Activated naive CD4-positive, alpha-beta T cell treated with anti-CD3 and anti-CD28 coated beads, Interleukin-2, amount 10 ng/mL, durations not matched to agents 7 days and 5 days (primary cell): ENCODE results near the gene PLPPR3.
"Not testable (repeated sequence)": the region's sequence is repeated elsewhere in the genome, so short reads cannot be mapped to it uniquely, and the experiment has no call there.

ENCODE experiments used
- CTCF ChIA-PET: fragments of 350-600 bp; sonication (Branson Sonifier 250); formaldehyde crosslinking; loops from one replicate; lab custom pipeline; 2021; ENCODE audit warnings: antibody characterized with exemption; lab: Charles Lee
- DNase-seq: peaks from one replicate; pipeline ENCODE4 v3.0.0-alpha.2; 2020
- H3K27ac Mint-ChIP-seq: one replicate; pipeline ENCODE4 v1.8.0; 2021; ENCODE audit warnings: mild to moderate bottlenecking, moderate library complexity, mixed read lengths
- H3K27me3 Mint-ChIP-seq: one replicate; pipeline ENCODE4 v1.8.0; 2021; ENCODE audit warnings: mild to moderate bottlenecking, mixed read lengths
- H3K36me3 Mint-ChIP-seq: one replicate; pipeline ENCODE4 v1.8.0; 2021; ENCODE audit warnings: mixed read lengths
- H3K4me1 Mint-ChIP-seq: one replicate; pipeline ENCODE4 v1.8.0; 2021; ENCODE audit warnings: mixed read lengths
- H3K4me3 Mint-ChIP-seq: one replicate; pipeline ENCODE4 v1.8.0; 2021; ENCODE audit warnings: mild to moderate bottlenecking, moderate library complexity, mixed read lengths
- H3K9me3 Mint-ChIP-seq: one replicate; pipeline ENCODE4 v1.8.0; 2021; ENCODE audit warnings: mixed read lengths

Gene PLPPR3

DNA sequence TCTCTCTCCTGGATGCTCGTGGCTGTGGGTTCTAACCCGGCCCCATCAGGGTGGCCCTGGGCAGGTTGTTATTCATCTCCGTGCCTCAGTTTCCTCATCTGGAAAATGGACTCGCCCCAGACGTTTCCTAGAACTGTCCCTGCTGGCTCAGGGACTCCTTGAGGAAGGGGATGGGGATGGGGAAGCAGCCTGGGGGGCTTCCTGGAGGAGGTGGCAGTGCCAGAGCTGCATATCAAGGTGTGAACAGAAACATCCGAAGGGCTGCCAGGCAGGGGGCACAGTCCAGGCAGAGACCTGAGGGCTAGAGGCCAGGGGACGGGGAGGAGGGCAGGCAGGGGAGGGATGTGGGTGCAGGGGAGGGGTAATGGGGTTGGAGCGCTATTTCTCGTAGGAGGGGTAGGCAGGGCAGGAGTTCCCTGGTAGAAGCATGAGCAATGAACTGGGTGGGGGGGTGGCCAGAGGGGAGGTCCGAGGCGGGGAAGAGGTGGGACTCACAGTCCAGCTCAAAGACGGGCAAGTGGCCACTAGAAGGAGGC, 26.7 kb upstream of the PLPPR3 start:
- no peak overlapping the region for H3K4me3 Mint-ChIP-seq
- no peak overlapping the region for H3K27ac Mint-ChIP-seq
- H3K4me1 Mint-ChIP-seq = peaks cover 3% of the 10 kb centered on the region
- CTCF ChIA-PET = interaction anchor here (1.3 kb wide), 1 partner anchor 152 kb away, joined by 3 read pairs; no protein-coding TSS in a partner anchor
- DNase-seq = no peak
- H3K36me3 Mint-ChIP-seq = no peaks in the 10 kb centered on the region
- H3K27me3 Mint-ChIP-seq = peaks cover 100% of the 10 kb centered on the region
- no peaks in the 10 kb centered on the region for H3K9me3 Mint-ChIP-seq

DNA sequence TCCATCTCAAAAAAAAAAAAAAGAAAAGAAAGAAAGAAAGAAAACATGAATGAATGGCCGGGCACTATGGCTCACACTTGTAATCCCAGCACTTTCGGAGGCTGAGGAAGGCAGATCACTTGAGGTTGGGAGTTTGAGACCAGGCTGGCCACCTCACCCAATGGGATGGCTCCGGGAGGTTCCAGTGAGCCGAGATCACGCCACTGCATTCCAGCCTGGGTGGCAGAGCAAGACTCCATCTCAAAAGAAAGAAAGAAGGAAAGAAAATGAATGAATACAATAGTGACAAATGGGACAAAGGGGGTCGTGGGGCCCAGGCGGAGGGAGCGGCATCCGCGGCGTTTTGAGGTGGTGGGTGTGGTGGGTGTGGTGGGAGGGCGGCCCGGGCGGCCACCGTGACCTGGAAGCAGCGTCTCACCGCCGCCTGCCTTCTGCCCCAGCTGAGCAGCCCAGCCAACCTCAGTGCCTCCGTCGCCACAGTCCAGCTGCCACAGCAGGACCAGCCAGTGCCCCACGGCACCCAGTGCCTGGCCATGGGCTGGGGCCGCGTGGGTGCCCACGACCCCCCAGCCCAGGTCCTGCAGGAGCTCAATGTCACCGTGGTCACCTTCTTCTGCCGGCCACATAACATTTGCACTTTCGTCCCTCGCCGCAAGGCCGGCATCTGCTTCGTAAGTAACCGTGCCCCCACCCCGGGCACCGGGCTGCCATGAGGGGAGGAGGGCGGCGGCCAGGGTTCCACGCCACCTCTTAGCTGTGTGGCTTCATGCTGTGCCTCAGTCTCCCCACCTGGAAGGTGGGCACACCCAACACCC, 24.2 kb upstream of the PLPPR3 start:
- Mint-ChIP-seq H3K9me3 (no peaks in the 10 kb centered on the region), H3K4me3 (no peak overlapping the region), H3K27ac (no peak overlapping the region), H3K27me3 (peaks cover 100% of the 10 kb centered on the region), H3K36me3 (no peaks in the 10 kb centered on the region), H3K4me1 (peaks cover 3% of the 10 kb centered on the region)
- no peak for DNase-seq
- CTCF ChIA-PET = no interaction called here

DNA sequence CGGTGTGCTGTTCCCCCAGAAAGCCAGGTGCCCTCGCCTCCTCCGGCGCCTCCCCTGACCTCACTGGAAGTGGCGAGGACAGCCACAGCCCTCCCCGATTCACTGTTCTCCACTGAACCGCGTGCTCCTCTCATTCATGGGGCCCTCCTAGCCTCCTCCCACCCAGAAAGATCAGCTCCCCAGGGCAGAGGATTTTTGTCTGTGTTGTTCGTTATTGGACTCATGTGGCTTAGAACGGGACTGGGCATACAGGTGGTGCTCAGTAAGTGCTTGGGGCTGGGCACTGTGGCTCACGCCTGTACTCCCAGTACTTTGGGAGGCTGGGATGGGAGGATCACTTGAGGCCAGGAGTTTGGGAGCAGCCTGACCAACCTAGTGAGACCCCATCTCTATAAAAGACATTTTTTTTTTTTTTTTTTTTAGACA, 22.8 kb upstream of the PLPPR3 start:
- Mint-ChIP-seq H3K27ac (no peak overlapping the region), H3K4me1 (peaks cover 3% of the 10 kb centered on the region), H3K4me3 (no peak overlapping the region), H3K27me3 (peaks cover 92% of the 10 kb centered on the region), H3K9me3 (no peaks in the 10 kb centered on the region), H3K36me3 (no peaks in the 10 kb centered on the region)
- no peak for DNase-seq
- CTCF ChIA-PET = no interaction called here

DNA sequence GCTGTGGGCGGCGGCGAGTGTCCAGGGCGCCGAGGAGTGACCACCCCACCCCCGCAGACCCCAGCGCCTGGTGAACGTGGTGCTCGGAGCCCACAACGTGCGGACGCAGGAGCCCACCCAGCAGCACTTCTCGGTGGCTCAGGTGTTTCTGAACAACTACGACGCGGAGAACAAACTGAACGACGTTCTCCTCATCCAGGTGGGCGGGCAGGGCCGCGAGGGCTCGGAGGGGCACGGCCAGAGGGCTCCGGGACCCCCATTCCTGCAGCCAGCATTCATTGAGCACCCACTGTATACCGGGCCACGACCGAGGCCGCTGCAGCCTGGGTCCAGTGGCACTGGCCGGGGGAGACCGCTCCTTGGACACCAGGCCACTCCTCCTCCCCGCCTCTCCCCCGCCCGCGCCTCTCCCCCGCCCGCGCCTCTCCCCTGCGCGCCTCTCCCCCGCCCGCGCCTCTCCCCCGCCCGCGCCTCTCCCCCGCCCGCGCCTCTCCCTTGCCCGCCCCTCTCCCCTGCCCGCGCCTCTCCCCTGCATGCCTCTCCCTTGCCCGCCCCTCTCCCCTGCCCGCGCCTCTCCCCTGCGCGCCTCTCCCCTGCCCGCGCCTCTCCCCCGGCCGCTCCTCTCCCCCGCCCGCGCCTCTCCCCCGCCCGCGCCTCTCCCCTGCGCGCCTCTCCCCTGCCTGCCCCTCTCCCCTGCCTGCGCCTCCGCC, 22.2 kb upstream of the PLPPR3 start:
- Mint-ChIP-seq H3K4me3 (no peak overlapping the region), H3K36me3 (no peaks in the 10 kb centered on the region), H3K27ac (no peak overlapping the region), H3K27me3 (peaks cover 88% of the 10 kb centered on the region), H3K9me3 (no peaks in the 10 kb centered on the region), H3K4me1 (peaks cover 3% of the 10 kb centered on the region)
- DNase-seq = no peak
- CTCF ChIA-PET = no interaction called here

DNA sequence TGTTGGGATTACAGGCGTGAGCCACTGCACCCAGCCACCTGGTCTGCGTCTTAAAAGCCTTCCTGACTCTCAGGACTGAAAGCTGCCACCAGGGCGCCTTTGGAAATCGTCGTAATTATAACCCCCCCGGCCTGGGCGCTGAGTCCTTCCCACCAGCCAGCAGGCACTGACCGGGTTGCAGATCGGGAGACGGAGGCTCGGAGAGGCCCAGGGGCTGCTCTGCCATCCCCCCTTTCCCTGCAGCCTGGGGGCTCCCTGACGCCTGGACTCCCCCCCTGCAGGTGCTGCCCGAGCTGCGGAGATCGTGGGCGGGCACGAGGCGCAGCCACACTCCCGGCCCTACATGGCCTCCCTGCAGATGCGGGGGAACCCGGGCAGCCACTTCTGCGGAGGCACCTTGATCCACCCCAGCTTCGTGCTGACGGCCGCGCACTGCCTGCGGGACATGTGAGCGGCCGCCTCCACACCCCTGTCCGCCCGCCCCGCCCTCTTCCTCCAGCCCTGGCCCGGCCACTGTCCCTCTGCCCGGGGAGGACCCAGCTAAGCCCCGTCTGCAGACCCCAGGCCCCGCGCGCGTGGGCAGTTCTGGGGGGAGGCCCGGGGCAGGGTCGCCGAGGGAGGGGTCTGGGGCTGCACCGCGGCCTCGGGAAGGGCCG, 21.6 kb upstream of the PLPPR3 start:
- DNase-seq = no peak
- Mint-ChIP-seq H3K9me3 (no peaks in the 10 kb centered on the region), H3K4me3 (no peak overlapping the region), H3K27ac (no peak overlapping the region), H3K36me3 (no peaks in the 10 kb centered on the region), H3K4me1 (peaks cover 3% of the 10 kb centered on the region), H3K27me3 (peaks cover 81% of the 10 kb centered on the region)
- CTCF ChIA-PET = interaction anchor here (0.7 kb wide), 1 partner anchor 20 kb away, joined by 3 read pairs; no protein-coding TSS in a partner anchor

DNA sequence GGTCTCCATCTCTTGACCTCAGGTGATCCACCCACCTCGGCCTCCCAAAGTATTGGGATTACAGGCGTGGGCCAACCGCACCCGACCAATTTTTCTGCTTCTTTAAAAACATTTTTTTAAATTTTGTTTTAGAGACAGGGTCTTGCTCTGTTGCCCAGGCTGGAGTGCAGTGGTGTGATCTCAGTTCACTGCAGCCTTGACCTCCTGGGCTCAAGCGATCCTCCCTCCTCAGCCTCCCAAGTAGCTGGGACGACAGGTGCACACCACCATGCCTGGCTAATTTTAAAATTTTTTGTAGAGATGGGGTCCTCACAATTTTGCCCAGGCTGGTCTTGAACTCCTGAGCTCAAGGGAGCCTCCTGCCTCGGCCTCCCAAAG, 21.0 kb upstream of the PLPPR3 start:
- CTCF ChIA-PET = interaction anchor here (0.7 kb wide), 1 partner anchor 21 kb away, joined by 3 read pairs; no protein-coding TSS in a partner anchor
- not testable (repeated sequence) for H3K4me3 Mint-ChIP-seq, H3K4me1 Mint-ChIP-seq, H3K36me3 Mint-ChIP-seq, DNase-seq, H3K9me3 Mint-ChIP-seq, H3K27ac Mint-ChIP-seq
- H3K27me3 Mint-ChIP-seq = peaks cover 76% of the 10 kb centered on the region

DNA sequence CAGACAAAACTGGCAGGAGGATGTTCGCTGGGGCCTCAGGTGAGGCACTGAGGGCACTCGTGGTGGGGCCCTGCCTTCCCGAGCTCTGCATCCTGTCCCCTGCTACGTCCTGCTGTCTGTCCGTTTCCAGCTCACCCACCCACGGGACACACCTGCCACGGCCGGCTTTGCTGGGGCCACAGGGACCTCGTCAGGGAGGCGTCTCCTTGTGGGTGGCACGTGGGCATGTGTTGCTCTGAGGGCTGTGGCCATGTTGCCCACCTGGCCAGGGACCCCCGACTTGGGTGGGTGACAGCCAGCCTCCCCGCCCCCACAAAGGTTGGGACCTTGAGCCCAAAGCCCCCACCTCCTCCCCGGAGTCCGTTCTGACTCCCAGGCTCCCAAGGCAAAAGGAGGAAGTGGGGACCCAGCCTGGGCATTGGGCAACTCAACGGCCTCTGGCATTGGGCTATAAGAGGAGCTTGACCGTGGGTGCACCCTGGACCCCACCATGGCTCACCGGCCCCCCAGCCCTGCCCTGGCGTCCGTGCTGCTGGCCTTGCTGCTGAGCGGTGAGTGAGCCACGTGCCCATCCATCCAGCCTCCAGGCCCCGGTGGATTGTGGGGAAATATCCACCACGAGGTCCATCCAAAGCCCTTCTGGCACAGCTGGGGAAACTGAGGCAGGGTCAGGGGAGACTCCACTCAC, 18.9 kb upstream of the PLPPR3 start, which contains the start of gene PRTN3:
TSS of gene PRTN3 (plus strand) at position 481 of the 688 bp plus-strand sequence. CDS start at position 491, 10 bp downstream.
- no peaks in the 10 kb centered on the region for H3K36me3 Mint-ChIP-seq
- CTCF ChIA-PET = interaction anchor here (1.0 kb wide), 1 partner anchor 23 kb away, joined by 4 read pairs; no protein-coding TSS in a partner anchor
- H3K4me1 Mint-ChIP-seq = peaks cover 3% of the 10 kb centered on the region
- DNase-seq = no peak
- no peak within 1 kb of the TSS for H3K4me3 Mint-ChIP-seq
- H3K27ac Mint-ChIP-seq = no peak within 1 kb of the TSS
- H3K27me3 Mint-ChIP-seq = peaks cover 72% of the 10 kb centered on the region
- H3K9me3 Mint-ChIP-seq = no peaks in the 10 kb centered on the region

DNA sequence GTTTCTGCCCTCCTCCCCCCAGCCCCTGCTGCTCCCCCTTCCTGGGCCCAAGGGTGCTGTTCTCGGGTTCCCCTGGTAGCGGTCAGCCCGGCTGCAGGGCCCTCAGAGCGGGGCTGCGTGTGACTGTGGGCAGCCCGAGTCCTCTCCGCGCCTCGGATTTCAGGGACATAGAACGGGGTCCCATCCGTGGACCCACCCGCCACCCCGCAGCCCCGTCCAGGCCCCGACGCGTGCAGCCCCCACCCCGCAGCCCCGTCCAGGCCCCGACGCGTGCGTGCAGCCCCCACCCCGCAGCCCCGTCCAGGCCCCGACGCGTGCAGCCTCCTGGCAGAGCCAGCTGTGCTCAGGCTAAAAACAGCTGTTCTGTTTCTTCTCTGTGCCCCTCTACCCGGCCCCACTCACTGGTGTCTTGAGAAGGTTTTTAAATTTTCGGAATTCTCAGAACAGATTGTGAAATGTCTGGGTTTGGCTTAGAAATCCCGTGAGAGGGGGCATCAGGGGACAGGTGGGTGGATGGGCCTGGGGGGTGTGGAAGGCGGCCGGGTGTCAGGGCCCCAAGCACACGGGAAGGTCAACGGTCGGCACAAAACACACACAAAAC, 13.6 kb upstream of the PLPPR3 start:
- peaks cover 44% of the 10 kb centered on the region for H3K27me3 Mint-ChIP-seq
- no peaks in the 10 kb centered on the region for H3K36me3 Mint-ChIP-seq
- CTCF ChIA-PET = no interaction called here
- no peaks in the 10 kb centered on the region for H3K9me3 Mint-ChIP-seq
- no peak overlapping the region for H3K27ac Mint-ChIP-seq
- H3K4me1 Mint-ChIP-seq = no peaks in the 10 kb centered on the region
- DNase-seq = no peak
- H3K4me3 Mint-ChIP-seq = no peak overlapping the region

DNA sequence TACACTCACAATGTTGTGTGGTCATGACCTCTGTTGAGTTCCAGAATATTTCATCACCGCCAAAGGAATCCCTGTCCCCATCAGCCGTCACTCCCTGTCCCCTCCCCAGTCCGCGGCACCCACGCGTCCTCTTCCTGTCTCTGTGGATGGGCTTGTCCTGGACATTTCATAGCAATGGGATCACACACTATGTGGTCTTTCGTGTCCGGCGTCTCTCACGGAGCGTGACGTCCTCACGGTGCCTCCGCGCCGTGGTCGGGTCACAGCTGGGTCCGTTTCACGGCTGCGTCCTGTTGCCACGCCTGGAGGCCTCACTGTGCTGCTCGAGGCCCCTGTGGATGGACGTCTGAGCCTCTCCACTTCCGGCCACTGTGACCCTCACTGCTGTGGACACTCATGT, 12.5 kb upstream of the PLPPR3 start:
- H3K36me3 Mint-ChIP-seq = no peaks in the 10 kb centered on the region
- no peak overlapping the region for H3K27ac Mint-ChIP-seq
- CTCF ChIA-PET = no interaction called here
- H3K27me3 Mint-ChIP-seq = peaks cover 43% of the 10 kb centered on the region
- no peaks in the 10 kb centered on the region for H3K4me1 Mint-ChIP-seq
- H3K9me3 Mint-ChIP-seq = no peaks in the 10 kb centered on the region
- DNase-seq = no peak
- no peak overlapping the region for H3K4me3 Mint-ChIP-seq

DNA sequence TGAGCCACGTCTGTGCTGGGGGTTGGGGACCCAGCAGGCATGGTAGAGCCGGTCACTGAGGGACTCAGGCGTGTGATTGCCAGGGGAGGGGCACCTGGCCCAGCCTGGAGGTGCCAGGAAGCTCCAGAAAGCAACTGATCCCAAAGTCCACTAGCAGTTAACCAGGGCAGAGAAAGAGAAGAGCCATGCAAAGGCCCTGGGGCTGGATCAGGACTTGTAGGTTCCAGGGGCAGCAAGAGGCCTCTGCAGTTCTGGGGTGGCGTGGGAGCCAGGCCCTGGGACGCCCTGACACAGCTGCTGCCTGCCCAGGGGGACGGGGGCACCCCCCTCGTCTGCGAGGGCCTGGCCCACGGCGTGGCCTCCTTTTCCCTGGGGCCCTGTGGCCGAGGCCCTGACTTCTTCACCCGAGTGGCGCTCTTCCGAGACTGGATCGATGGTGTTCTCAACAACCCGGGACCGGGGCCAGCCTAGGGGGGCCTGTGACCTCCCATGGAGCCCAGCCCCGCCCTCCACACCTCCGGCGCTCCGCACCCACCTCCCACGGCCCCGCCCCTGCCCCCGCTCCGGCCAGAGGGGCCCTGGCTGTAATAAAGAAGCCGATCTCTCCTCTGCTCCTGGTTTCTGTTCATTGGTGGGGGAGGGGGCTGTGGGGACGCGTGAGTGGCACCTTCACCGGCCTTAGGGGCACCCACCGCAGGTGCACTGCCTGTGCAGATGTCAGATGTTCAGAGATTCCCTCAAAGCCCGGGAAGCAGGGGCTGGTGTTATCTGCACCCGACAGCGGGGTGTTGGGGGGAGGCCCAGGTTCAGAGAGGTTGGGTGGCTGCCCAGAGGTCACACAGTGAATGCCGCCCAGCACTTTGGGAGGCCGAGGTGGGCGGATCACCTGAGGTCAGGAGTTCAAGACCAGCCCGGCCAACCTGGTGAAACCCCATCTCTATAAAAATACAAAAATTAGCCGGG, 9.9 kb upstream of the PLPPR3 start:
- Mint-ChIP-seq H3K36me3 (no peaks in the 10 kb centered on the region), H3K27me3 (peaks cover 37% of the 10 kb centered on the region), H3K4me3 (no peak overlapping the region), H3K9me3 (no peaks in the 10 kb centered on the region), H3K4me1 (no peaks in the 10 kb centered on the region), H3K27ac (no peak overlapping the region)
- no peak for DNase-seq
- CTCF ChIA-PET = no interaction called here

DNA sequence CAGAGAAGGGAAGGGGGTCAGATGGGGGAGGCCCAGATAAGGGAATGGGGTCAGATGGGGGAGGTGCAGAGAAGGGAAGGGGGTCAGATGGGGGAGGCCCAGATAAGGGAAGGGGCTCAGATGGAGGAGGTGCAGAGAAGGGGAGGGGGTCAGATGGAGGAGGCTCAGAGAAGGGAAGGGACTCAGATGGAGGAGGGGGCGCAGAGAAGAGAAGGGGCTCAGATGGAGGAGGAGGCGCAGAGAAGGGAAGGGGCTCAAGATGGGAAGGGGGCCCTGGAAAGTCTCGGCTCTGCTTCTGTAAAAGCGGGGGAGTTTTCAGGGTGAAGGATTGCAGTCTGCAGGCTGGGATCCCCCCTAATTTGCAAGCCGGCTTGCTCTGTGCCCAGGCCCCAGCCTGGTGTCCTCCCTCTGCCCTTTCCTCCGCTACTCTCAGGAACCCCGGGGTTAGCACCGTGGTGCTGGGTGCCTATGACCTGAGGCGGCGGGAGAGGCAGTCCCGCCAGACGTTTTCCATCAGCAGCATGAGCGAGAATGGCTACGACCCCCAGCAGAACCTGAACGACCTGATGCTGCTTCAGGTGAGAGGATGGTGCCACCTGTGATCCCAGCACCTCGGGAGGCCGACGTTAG, 7.5 kb upstream of the PLPPR3 start:
- no peak overlapping the region for H3K4me3 Mint-ChIP-seq
- no peak for DNase-seq
- H3K36me3 Mint-ChIP-seq = no peaks in the 10 kb centered on the region
- CTCF ChIA-PET = no interaction called here
- H3K4me1 Mint-ChIP-seq = no peaks in the 10 kb centered on the region
- no peaks in the 10 kb centered on the region for H3K9me3 Mint-ChIP-seq
- no peak overlapping the region for H3K27ac Mint-ChIP-seq
- peaks cover 38% of the 10 kb centered on the region for H3K27me3 Mint-ChIP-seq

DNA sequence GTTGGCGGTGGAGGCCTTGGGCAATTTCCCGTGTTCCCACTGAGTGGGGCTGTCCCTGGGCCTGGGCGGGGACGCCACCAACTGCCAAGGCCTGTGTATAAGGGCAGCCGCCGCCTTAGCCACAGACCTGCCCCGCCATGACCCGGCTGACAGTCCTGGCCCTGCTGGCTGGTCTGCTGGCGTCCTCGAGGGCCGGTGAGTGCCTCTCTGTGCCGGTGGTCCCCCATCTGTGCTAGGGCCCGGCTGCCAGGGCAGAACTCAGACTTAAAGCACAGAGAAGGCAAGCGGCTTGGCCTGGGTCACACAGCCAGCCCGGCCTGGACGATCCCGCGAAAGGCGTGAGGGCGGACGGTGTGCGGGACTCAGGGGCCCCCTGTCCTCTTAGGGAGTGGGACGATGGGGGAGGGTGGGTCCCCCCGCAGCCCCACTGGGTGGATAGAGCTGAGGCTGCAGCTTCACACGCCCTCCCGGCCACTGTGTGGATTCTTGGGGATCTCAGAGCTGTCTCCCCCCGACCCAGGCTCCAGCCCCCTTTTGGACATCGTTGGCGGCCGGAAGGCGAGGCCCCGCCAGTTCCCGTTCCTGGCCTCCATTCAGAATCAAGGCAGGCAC, 6.1 kb upstream of the PLPPR3 start, which contains the start of gene AZU1:
TSS of gene AZU1 (plus strand) at position 128 of the 612 bp plus-strand sequence. CDS start at position 138, 10 bp downstream.
- no peak for DNase-seq
- Mint-ChIP-seq H3K36me3 (no peaks in the 10 kb centered on the region), H3K4me1 (no peaks in the 10 kb centered on the region), H3K9me3 (no peaks in the 10 kb centered on the region), H3K27me3 (peaks cover 51% of the 10 kb centered on the region), H3K4me3 (no peak within 1 kb of the TSS), H3K27ac (no peak within 1 kb of the TSS)
- CTCF ChIA-PET = no interaction called here
